ENCODE data around the gene PON1.

GRCh38 chr7:95317546-95317945, 6.8 kb downstream of the PON1 start:
- TF ChIP-seq CTCF (IDR thresholded peaks at IDR 0.05) (no peak), POLR2A (IDR thresholded peaks at IDR 0.05) (no peak)
